ENCODE data around the gene CCL24.
"Not testable (repeated sequence)": the region's sequence is repeated elsewhere in the genome, so short reads cannot be mapped to it uniquely, and the experiment has no call there.

DNA sequence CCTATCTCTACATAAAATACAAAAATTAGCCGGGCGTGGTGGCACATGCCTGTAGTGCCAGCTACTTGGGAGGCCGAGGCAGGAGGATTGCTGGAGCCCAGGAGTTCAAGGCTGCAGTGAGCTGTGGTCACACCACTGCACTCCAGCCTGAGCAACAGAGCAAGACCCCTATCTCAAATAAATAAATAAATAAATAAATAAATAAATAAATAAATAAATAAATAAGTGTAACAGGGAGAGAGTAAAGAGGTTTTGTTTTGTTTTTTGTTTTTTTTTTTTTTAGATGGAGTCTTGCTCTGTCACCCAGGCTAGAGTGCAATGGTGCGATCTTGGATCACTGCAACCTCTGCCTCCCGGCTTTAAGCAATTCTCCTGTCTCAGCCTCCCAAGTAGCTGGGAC is 21.0 kb downstream of the CCL24 start:
- not testable (repeated sequence) for TF ChIP-seq POLR2AphosphoS5, POLR2A (IDR thresholded peaks at IDR 0.05)
